Neuron (in vitro differentiated cells): ENCODE measurements around the gene NSF.
A peak's percentile ranks its signal among the peaks of the same experiment; 100 is the strongest.
"Not testable (repeated sequence)": the region's sequence is repeated elsewhere in the genome, so short reads cannot be mapped to it uniquely, and the experiment has no call there.

Experiments used
- H2AFZ ChIP-seq: one replicate; pipeline ENCODE4 v1.6.1; 2013; ENCODE audit warnings: low read depth, mild to moderate bottlenecking, inconsistent platforms, low read length, moderate library complexity
- H3K27me3 ChIP-seq: one replicate; pipeline ENCODE4 v1.6.1; 2013; ENCODE audit warnings: low read length; ENCODE audit not compliant: insufficient read depth
- H3K36me3 ChIP-seq: one replicate; pipeline ENCODE4 v1.6.1; 2013; ENCODE audit warnings: low read length; ENCODE audit not compliant: insufficient read depth
- H3K4me1 ChIP-seq: one replicate; pipeline ENCODE4 v1.6.1; 2013; ENCODE audit warnings: low read length; ENCODE audit not compliant: insufficient read depth
- H3K4me3 ChIP-seq: 2 replicates; pipeline ENCODE4 v1.5.1; 2013; ENCODE audit warnings: mild to moderate bottlenecking, low read length, moderate library complexity
- H3K9me3 ChIP-seq: one replicate; pipeline ENCODE4 v1.6.1; 2013; ENCODE audit warnings: low read length

Gene NSF

GRCh38 chr17:46758614-46759013 is 168.1 kb downstream of the NSF start:
- H2AFZ ChIP-seq: no peak overlapping the region
- peaks cover 55% of the 10 kb centered on the region for H3K36me3 ChIP-seq
- no peaks in the 10 kb centered on the region for H3K9me3 ChIP-seq
- no peak overlapping the region for H3K4me3 ChIP-seq
- H3K27me3 ChIP-seq: no peaks in the 10 kb centered on the region
- H3K4me1 ChIP-seq: peaks cover 6% of the 10 kb centered on the region

DNA sequence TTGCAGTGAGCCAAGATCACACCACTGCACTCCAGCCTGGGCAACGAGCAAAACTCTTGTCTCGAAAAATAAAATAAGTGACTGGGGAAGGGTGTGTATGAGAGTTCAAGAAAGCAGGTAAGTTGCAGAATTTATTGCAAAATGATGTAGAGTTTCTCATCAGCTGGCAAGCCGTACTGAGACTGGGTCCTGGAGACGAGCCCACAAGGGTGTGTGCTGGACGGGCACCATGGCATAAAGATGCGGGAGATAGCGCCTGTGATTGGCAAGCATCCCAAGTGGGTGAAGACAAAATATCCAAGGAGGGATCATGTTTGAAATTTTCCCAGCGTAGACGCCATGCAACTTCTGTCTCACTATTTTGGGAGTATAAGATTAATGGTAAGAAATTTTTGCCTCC is 168.7 kb downstream of the NSF start:
- no peaks in the 10 kb centered on the region for H3K27me3 ChIP-seq
- H3K9me3 ChIP-seq: no peaks in the 10 kb centered on the region
- peaks cover 60% of the 10 kb centered on the region for H3K36me3 ChIP-seq
- no peak overlapping the region for H2AFZ ChIP-seq
- H3K4me3 ChIP-seq: no peak overlapping the region
- H3K4me1 ChIP-seq: peaks cover 1% of the 10 kb centered on the region

- H3K9me3 ChIP-seq: no peaks in the 10 kb centered on the region
- H2AFZ ChIP-seq: no peak overlapping the region
- no peaks in the 10 kb centered on the region for H3K4me1 ChIP-seq
- H3K36me3 ChIP-seq: peaks cover 76% of the 10 kb centered on the region
- no peaks in the 10 kb centered on the region for H3K27me3 ChIP-seq
- H3K4me3 ChIP-seq: no peak overlapping the region
These were observed 172.9 kb downstream of the NSF start for GRCh38 chr17:46763416-46763815.

GRCh38 chr17:46764000-46764708 is 173.7 kb downstream of the NSF start:
- Histone ChIP-seq H3K36me3 (peaks cover 76% of the 10 kb centered on the region), H3K27me3 (no peaks in the 10 kb centered on the region), H3K9me3 (no peaks in the 10 kb centered on the region), H3K4me3 (no peak overlapping the region), H3K4me1 (no peaks in the 10 kb centered on the region), H2AFZ (no peak overlapping the region)

- Histone ChIP-seq H3K36me3 (peaks cover 72% of the 10 kb centered on the region), H3K4me3 (no peak overlapping the region), H3K9me3 (no peaks in the 10 kb centered on the region), H3K27me3 (no peaks in the 10 kb centered on the region), H2AFZ (no peak overlapping the region), H3K4me1 (no peaks in the 10 kb centered on the region)
These were observed 174.4 kb downstream of the NSF start for GRCh38 chr17:46764709-46765401.

DNA sequence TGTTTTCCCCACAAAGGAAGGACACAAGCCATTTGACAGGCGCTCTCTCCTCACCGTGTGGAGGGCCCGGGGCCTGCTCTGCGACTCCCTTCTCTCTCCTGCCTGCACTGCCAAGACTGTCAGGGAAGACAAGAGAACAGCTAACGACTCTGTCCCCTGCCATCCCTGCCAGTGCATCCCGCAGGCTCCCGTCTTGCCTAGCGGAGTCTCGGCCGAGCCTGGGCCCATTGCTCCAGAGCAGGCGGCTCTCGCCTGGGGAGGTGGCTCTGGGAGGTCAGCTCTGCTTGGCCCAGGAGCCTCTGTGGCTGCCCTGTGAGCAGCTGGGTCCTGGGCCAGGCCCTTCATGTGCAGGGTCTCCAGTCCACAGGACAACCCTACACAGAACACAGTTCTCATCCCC is 175.0 kb downstream of the NSF start:
- H2AFZ ChIP-seq: no peak overlapping the region
- peaks cover 72% of the 10 kb centered on the region for H3K36me3 ChIP-seq
- H3K9me3 ChIP-seq: no peaks in the 10 kb centered on the region
- peaks cover 2% of the 10 kb centered on the region for H3K4me1 ChIP-seq
- no peak overlapping the region for H3K4me3 ChIP-seq
- no peaks in the 10 kb centered on the region for H3K27me3 ChIP-seq

- Histone ChIP-seq H3K9me3 (no peaks in the 10 kb centered on the region), H3K27me3 (no peaks in the 10 kb centered on the region), H3K36me3 (peaks cover 61% of the 10 kb centered on the region), H3K4me1 (peaks cover 4% of the 10 kb centered on the region), H2AFZ (no peak overlapping the region), H3K4me3 (no peak overlapping the region)
These were observed 176.3 kb downstream of the NSF start for GRCh38 chr17:46766493-46767491.

DNA sequence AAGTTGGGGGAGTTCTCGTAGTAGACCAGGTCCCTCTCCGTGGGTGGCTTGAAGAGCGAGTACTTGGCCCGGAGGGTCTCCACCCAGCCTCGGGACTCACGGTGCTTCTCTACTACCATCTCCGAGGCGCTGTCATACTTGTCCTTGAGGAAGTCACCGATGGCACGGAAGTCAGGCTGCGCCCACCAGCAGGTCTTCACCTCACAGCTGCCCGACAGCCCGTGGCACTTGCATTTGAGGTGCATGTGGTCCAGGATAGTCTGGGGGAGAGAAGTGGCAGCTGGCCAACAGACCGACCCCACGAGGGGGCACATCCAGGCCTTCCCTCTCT is 178.0 kb downstream of the NSF start:
- Histone ChIP-seq H3K9me3 (no peaks in the 10 kb centered on the region), H3K27me3 (no peaks in the 10 kb centered on the region), H3K4me1 (peaks cover 4% of the 10 kb centered on the region), H2AFZ (no peak overlapping the region), H3K4me3 (no peak overlapping the region), H3K36me3 (peaks cover 46% of the 10 kb centered on the region)

DNA sequence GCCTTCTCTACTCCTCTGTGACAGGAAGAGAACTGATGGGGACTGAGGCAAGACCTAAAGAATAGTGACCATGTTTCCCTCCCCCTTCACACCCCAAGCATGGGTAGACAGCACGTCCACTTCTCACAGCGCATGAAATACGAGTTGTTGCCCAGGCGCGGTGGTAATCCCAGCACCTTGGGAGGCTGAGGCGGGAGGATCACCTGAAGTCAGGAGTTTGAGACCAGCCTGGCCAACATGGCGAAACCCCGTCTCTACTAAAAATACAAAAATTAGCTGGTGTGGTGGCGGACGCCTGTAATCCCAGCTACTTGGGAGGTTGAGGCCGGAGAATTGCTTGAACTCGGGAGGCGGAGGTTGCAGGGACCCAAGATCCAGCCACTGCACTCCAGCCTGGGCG is 178.4 kb downstream of the NSF start:
- H3K27me3 ChIP-seq, H3K4me3 ChIP-seq, H2AFZ ChIP-seq, H3K4me1 ChIP-seq, H3K9me3 ChIP-seq: not testable (repeated sequence)
- H3K36me3 ChIP-seq: peaks cover 42% of the 10 kb centered on the region

- Histone ChIP-seq H3K36me3 (peaks cover 33% of the 10 kb centered on the region), H3K4me3 (no peak overlapping the region), H3K27me3 (no peaks in the 10 kb centered on the region)
These were observed 179.3 kb downstream of the NSF start for GRCh38 chr17:46769531-46770438.

GRCh38 chr17:46770439-46770817 is 180.0 kb downstream of the NSF start:
- H3K27me3 ChIP-seq: no peaks in the 10 kb centered on the region
- H2AFZ ChIP-seq: no peak overlapping the region
- H3K36me3 ChIP-seq: peaks cover 27% of the 10 kb centered on the region
- H3K4me1 ChIP-seq: peaks cover 4% of the 10 kb centered on the region
- peak overlapping the region; percentile 32 for H3K4me3 ChIP-seq
- H3K9me3 ChIP-seq: no peaks in the 10 kb centered on the region

More at GRCh38 chr17:46769531-46770438, 179.3 kb downstream of the NSF start:
- Histone ChIP-seq H3K9me3 (no peaks in the 10 kb centered on the region), H2AFZ (no peak overlapping the region), H3K4me1 (peaks cover 4% of the 10 kb centered on the region)

GRCh38 chr17:46770818-46771560 is 180.5 kb downstream of the NSF start:
- peaks cover 4% of the 10 kb centered on the region for H3K4me1 ChIP-seq
- peaks cover 25% of the 10 kb centered on the region for H3K36me3 ChIP-seq
- H3K27me3 ChIP-seq: no peaks in the 10 kb centered on the region
- no peaks in the 10 kb centered on the region for H3K9me3 ChIP-seq
- peak overlapping the region; percentile 32 for H3K4me3 ChIP-seq
- H2AFZ ChIP-seq: no peak overlapping the region
